Measurements from ENCODE around the gene CDCA5.
A peak's percentile ranks its signal among the peaks of the same experiment; 100 is the strongest.

CDCA5 gene

GRCh38 chr11:65071907-65072630 lies 11.8 kb downstream of the CDCA5 start:
- DNase-seq (ENCODE audit: low read depth) = peak; percentile 17

- no peak for DNase-seq (ENCODE audit: low read depth)
Observed at GRCh38 chr11:65069217-65069616, 14.6 kb downstream of the CDCA5 start.

- no peak for DNase-seq (ENCODE audit: low read depth)
Observed at GRCh38 chr11:65067446-65067845, 16.4 kb downstream of the CDCA5 start.

- no peak for DNase-seq (ENCODE audit: low read depth)
Observed at GRCh38 chr11:65066805-65067291, 17.0 kb downstream of the CDCA5 start.

- DNase-seq (ENCODE audit: low read depth) = no peak
Observed at GRCh38 chr11:65066315-65066714, 17.5 kb downstream of the CDCA5 start.

DNA sequence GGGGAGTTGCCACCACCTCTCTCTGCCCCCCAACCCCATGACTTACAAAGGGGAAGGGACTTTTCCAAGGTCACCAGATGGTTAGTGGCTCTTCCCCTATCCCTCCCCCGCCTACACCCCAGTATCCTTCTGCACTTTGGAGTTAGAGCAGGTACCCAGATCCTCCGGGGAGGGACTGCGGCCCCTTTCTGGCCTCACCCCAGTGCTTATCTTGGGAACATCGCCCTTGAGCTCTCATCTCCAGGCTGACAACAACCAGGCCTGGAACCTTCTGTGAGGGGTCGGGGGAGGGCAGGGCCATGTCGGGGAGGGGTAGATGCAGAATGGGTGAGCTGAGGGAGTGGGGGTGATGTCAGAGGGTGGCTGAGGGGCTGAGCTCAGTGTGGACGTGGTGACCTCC lies 18.0 kb downstream of the CDCA5 start:
- DNase-seq (ENCODE audit: low read depth) = no peak

DNA sequence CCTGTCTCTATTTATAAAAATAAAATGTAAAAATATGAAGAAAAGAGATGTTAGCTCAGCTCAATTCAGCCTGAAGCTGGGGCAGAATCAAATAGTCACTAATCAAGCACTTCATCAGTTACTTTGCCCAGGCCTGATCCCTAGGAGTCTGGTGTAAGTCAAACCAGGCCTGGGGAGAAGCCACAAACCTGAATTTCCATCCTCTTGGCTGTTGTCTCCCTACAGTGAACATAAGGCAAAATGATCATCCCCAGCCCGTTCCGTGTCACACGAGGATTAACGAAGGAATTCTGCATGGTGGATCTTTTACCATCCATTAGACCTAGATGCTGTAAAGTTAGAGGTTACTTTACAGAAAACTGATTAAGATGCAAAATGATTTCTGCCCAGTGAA lies 19.0 kb downstream of the CDCA5 start:
- no peak for DNase-seq (ENCODE audit: low read depth)

GRCh38 chr11:65063532-65063931 lies 20.3 kb downstream of the CDCA5 start:
- no peak for DNase-seq (ENCODE audit: low read depth)

DNA sequence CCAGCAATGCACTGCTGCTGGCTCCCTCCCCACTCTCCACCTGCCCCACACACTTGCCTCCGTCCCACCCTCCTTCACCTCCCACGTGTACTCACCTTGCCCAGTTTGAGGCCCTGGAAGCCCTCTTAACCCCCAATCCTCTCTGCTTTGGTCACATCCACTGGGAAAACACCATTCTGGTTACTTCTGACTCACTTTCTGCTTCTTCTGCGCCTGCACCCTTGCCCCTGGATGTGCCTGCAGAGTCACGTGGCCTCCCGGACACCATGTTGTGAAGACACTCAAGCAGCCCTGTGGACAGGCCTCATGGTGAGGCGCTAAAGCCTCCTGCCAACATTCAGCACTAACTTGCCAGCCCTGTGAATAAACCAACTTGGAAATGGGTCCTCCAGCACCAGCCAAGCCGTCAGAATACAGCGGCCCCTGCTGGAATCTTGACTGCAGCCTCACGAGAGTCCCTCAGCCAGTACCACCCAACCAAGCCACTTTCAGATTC lies 22.9 kb downstream of the CDCA5 start:
- peak; percentile 27 for DNase-seq (ENCODE audit: low read depth)

GRCh38 chr11:65059959-65060824 lies 23.6 kb downstream of the CDCA5 start:
- DNase-seq (ENCODE audit: low read depth) = no peak

- DNase-seq (ENCODE audit: low read depth) = no peak
Observed at GRCh38 chr11:65059523-65059922, 24.3 kb downstream of the CDCA5 start.

DNA sequence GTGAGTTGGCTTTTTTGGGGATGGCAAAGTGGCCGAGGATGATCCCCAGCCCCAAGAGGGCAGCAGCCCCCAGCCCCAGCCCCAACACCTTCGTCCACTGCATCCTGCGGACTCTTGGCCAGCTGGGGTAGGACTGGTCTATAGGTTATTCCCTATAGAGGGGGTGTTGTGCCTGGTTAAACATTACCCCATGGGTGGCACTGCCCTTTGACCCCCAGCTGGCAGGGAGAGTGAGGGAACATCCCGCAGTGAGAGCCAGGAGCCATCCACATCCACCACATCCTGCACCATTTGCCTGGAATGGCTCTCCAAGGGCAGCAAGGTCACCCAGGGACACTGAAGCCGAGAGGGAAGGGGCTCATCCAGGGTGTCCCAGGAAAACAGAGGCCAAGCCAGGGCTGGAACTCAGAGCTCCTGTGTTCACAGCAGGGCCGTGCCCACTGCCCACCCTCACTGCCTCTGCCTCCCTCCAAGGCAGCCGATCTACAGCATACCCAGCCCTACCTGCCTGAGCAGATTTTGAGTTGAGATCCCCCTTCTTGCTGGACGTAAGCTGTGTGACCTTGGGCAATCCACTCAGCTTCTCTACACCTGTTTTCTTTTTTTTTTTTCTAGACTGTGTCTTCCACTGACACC lies 25.3 kb downstream of the CDCA5 start, which contains the start of gene NAALADL1:
NAALADL1 (minus strand) TSS at position 135 of the 636 bp plus-strand sequence; CDS start at position 103, 32 bp downstream.
- no peak for DNase-seq (ENCODE audit: low read depth)

- DNase-seq (ENCODE audit: low read depth) = no peak
Observed at GRCh38 chr11:65058012-65058411, 25.8 kb downstream of the CDCA5 start.

DNA sequence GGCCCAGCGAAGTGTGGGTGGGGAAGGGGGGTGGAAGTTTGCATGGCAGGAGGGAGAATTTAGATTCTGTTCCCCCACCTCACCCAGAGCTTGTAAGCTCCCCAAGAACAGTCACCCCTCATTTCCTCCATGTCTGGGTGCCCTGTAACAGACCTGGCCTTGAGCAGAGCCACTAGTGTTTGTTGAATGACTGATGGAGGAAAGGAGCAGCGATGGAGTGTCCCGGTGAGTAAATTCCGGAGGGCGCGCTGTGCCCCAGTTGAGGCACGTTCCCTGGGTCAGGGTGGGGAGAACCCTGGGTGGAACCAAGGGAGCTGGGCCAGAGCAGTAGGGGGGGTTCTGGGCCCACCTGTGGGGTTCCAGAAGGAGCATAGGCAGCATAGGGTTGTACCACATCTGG lies 26.3 kb downstream of the CDCA5 start:
- no peak for DNase-seq (ENCODE audit: low read depth)

- DNase-seq (ENCODE audit: low read depth) = no peak
Observed at GRCh38 chr11:65056999-65057398, 26.8 kb downstream of the CDCA5 start.

- DNase-seq (ENCODE audit: low read depth) = no peak
Observed at GRCh38 chr11:65055538-65055937, 28.3 kb downstream of the CDCA5 start.

DNA sequence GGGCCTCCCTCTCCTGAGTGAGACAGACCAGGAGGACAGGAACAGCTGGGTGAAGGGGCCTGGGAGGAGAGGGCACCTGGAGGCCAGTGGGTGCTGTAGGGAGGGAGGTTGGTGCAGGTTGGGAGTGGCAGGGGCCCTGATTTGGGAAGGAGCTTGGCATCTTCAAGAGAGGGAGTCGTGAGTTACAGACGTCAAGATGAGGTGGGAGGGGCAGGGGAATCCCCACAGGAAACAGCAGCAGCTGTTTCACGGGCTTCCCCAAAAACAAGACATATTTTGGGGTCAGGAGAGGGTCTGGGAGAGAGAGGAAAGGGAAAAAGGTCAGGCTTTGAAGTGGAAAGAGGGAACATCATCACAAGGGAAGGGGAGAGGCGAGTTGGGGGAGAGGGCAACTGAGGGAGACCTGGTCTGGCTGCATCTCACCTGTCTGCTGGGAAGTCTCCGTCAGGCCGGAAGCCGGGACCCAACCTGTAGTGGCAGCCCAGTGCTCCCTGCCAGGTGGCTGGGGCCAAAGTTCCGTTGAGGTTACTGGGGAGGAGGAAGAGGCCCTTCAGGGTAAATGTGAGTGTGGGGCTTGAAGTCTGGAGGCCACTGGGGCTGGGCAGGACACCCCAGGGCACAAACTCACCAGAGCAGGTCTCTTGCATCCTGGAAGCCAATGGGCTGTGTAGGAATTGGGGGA lies 29.9 kb downstream of the CDCA5 start:
- DNase-seq (ENCODE audit: low read depth) = no peak

- no peak for DNase-seq (ENCODE audit: low read depth)
Observed at GRCh38 chr11:65051398-65051858, 32.4 kb downstream of the CDCA5 start.

DNA sequence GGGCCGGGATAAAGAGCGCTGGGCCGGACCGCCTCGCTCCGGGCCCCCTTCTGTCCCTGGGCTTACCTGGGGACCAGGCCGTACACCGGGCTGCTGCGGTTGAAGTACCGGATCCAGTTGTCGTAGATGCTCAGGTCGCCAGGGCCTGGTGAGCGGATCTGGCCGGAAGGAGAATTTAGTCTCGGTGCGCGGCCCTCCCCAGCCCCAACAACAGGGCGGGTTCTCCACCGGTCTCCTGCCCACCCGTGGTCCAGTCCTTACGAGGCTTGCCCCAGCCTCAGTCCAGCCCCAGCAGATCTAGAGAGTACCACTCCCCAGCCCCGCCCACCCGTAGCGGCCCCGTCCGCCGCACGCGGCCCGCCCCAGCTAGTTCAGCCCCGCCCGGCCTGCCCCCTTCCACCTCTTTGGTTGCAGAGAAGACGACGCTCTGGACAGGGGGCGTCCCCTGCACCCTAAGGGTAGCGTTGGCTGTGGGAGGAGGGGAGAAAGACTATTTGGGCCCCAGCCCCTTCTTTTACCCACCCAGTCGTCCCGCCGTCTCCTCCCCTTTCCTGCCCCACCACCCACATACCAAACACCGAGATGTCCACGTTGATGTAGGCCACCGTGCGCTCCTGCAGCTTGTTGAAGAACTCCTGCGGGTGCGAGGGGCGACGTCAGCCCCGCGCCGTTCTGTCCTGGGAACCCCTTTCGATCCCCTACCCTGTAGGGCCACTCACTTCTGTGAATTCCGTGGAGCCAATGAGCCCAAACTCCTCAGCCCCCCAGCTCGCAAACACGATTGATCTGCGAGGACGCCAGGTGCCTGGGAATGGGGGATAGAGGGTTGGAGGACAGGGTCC lies 36.0 kb downstream of the CDCA5 start:
- no peak for DNase-seq (ENCODE audit: low read depth)

GRCh38 chr11:65045728-65046127 lies 38.1 kb downstream of the CDCA5 start:
- no peak for DNase-seq (ENCODE audit: low read depth)

DNA sequence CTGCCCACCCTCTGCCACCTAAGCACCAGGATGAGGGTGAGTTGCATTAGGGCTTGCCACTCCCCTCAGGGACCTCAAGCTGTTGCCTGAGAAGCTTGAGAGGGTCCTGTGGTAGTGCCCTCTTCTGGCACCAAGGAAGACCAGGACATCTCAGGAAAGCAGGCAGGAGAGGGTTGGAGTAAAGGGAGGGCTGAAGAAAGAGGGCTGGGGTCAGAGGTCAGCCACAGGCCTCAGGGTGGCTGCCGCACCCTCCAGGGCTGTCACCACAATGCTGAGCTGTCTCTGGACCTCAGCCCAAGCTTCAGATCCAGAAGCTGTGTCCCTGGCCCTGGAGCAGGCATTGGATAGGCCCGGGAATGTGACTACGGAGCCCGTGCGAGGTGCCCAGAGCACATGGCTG lies 38.8 kb downstream of the CDCA5 start:
- no peak for DNase-seq (ENCODE audit: low read depth)
